ENCODE measurements around the gene ZNF335.

DNA sequence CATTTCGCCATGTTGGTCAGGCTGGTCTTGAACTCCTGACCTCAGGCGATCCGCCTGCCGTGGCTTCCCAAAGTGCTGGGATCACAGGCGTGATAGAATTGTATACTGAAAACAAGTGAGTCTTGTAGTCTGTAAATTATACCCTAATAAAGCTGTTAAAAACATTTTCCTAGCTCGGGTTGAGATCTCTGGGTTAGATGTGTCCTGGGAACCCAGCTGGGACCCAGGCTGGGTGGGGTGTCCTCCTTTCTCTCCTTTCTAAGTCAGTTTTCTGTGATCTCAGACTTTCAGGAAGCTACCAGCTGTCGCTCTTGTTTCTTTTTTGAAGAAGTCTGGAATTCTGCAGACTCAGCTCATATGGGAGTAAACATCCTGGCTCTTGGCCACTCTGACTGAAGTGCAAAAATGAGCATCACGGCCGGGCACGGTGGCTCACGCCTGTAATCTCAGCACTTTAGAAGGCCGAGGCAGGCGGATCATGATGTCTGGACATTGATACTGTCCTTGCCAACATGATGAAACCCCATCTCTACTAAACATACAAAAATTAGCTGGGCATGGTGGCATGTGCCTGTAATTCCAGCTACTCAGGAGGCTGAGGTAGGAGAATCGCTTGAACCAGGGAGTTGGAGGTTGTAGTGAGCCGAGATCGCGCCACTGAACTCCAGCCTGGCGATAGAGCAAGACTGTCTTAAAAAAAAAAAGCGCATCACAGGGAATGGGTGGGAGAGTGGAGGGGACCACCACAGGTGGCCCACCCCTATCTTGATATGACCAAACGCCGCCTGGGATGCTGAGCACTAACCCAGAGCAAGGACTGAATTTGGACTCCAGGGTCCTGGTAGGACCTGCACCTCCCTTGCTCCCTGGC is 47.4 kb downstream of the ZNF335 start:
- TF ChIP-seq, protein P1, sequence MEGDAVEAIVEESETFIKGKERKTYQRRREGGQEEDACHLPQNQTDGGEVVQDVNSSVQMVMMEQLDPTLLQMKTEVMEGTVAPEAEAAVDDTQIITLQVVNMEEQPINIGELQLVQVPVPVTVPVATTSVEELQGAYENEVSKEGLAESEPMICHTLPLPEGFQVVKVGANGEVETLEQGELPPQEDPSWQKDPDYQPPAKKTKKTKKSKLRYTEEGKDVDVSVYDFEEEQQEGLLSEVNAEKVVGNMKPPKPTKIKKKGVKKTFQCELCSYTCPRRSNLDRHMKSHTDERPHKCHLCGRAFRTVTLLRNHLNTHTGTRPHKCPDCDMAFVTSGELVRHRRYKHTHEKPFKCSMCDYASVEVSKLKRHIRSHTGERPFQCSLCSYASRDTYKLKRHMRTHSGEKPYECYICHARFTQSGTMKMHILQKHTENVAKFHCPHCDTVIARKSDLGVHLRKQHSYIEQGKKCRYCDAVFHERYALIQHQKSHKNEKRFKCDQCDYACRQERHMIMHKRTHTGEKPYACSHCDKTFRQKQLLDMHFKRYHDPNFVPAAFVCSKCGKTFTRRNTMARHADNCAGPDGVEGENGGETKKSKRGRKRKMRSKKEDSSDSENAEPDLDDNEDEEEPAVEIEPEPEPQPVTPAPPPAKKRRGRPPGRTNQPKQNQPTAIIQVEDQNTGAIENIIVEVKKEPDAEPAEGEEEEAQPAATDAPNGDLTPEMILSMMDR (conservative IDR thresholded peaks at IDR 0.05) = no peak
- TF ChIP-seq ZFX (IDR thresholded peaks at IDR 0.05) = no peak
